Hepatic stellate cell (primary cell): ENCODE measurements around the gene PRKCA.
"Not testable (repeated sequence)": the region's sequence is repeated elsewhere in the genome, so short reads cannot be mapped to it uniquely, and the experiment has no call there.

Experiments used
- DNase-seq: peaks from one replicate; pipeline ENCODE4 v3.0.0; 2011; ENCODE audit warnings: low spot score

The PRKCA gene

DNA sequence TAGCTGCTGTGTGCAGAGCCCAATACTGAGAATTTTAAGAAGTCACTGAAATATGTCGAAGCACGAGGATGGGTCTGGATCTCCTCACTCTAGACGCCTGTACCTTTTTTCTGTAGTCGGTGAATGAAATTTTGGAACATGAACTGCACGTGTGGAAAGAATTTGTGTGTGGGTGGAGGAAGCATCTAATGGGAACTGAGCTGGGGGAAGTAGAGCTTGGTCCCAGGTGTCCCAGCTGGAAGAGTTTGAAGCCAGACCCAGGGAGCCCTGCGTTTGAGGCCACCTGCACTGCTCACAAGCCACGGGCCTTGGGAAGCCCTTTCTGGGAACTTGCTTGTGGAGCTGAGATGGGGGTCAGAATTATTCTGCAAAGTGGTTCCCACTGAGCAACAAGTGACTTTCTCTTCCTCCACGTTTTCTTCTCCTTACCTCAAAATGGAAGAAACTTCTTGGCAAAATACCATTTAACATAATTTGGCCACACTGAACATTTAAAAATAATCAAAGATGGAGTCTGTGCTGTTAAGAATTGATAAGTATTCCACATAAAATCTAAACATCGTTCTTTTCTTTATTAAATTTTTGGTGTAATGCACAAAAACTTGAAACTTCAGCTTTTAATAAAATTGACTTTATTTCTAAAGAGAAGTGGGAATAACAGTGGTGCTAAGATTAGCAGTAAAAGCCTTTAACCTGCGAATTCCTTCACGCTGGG, 163.8 kb downstream of the PRKCA start:
- DNase-seq, result no peak

DNA sequence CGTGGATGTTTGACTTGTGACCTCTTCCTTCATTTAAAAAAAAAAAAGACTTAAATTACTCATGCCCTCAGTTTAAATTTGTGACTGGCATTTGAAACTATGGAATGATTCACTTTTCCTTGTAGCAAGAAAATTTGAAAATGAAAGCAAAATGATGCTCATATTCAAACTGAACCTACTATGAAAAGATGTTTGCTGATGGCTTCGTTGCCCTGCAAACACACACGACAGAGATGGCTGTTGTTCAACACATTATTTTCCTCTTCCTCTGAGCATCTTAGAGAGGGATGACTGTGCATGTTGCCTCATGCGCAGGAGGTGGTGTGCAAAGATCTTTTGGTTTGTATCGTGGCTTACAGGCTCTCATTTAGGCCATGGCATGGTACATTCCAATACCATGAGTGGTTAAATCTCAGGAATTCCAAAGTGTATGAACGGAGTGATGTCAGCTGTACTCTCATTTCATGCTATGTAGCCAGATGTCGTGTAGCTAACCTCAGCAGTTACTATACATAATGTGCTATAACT, 164.5 kb downstream of the PRKCA start:
- DNase-seq, result peak; percentile 77

DNA sequence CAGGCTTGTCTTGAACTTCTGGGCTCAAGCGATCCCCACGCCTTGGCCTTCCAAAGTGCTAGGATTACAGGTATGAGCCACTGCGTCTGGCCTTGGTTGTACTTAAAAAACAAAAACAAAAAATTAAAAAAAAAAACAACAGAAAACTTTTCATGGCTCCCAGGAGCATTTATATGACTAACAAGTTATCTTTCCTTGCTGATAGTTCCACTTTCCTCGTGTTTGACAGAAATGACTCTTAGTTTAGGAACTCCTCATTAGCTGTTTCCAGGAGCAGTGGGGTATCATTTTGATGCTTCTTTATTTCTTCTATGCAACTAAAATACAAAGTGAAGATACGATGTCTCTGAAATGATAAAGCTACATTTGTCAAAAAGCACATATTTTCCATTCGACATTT, 165.4 kb downstream of the PRKCA start:
- DNase-seq, result no peak

DNA sequence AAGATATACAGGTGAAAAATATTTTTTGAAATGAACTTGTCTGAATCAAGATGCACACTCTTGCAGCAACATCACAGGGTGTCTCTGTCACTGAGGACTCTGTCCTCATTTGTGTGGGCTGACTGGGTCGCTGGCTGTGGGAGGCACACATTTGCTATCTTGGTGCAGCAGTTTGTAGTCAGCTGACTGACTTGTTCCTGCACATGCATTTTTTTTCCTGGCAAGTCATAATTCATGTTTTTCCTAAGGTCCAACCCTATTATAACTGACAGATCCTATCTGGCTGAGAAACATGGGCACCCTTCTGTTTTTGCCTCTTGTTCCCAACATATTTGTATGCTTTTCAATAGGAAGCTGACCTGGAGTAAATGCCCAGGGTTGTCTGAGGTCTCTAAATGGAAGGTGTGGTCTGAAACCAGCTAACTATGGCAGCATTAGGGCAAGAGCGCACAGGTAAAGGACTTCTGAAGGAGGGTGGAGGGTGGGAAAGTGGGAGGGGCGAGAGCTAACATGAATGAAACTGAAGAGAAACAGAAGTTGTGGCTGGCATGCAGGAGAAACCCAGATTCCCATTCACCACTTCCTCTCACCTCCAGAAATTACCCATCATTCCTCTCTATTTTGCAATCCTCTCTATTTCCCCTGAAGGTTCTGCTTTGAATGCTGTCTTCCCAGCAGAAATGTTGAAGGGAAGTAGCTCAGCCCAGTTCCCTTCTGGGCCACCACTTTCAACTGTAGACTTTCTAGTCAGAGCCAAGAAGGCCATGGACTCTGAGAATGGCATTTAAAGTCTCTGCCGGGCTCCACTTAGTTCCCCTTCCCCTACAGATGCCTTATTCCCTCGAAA, 166.1 kb downstream of the PRKCA start:
- DNase-seq, result no peak

DNA sequence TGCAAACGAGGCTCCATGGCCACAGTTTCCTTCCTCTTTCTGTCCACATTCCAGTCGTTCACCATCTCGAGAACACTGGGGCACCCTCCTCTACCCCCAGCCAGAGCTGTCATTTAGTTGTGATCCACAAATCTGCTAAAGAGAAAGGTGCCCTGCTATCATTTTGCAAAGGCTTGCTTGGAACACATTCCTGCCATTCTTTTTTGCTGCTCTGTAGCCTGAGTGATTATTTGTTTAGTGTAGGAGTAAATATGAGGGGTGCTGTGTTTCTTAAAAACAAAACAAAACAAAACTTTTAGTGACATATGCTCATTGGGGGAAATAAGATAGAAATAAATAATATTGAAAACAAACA, 166.7 kb downstream of the PRKCA start:
- DNase-seq, result no peak

DNA sequence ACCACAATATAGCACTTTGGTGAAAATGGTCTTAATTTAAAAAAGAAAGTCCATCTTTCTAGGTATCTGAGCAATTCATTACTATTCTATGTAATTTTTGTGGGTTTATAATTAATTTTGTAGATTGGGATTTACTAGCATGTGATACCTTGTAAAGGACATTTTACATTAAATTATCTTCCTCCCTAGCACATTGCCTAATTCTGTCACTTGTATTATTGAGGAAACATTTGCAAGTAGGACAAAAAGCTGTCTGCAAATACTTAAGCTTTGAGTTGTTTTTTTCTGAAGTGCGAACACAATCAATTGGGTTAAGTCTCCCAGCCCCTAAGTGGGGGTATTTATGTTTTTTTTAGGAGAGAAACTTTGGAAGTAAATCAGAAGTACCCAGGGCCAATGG, 167.0 kb downstream of the PRKCA start:
- no peak for DNase-seq

DNA sequence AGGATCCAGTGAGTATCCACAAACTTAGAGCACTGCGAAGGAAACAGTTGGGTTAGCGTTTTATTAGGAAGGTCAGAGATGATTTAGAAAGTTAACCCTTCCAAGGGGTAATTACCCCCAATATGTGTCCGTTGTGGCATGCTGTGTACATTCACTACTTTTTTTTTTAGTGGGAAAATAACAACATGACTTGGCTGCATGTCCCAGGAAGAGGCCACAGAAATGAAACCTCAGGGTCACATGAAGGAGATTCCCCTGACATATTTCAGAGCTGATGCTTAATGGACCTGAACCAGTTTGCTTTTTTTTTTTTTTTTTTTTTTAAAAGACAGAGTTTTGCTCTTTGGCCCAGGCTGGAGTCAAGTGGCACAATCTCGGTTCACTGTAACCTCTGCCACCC, 167.5 kb downstream of the PRKCA start:
- no peak for DNase-seq

DNA sequence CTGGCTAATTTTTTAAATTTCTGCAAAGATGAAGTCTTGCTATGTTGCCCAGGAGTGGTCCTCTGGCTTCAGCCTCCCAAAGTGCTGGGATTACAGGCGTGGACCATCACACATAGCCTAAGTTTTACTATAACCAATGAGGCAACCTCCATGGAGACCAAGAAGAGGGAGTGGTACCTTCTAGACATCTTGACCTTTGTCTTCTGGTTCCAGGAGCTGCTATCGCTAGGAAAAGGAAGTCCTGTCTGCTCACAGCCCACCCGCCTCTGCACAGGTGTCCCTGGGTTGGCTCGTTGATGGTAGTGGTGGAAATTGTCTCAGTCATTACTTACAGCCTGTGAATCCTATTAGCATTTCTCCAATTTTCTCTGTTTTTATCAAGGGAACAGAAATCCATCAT, 169.7 kb downstream of the PRKCA start:
- DNase-seq, result no peak

DNA sequence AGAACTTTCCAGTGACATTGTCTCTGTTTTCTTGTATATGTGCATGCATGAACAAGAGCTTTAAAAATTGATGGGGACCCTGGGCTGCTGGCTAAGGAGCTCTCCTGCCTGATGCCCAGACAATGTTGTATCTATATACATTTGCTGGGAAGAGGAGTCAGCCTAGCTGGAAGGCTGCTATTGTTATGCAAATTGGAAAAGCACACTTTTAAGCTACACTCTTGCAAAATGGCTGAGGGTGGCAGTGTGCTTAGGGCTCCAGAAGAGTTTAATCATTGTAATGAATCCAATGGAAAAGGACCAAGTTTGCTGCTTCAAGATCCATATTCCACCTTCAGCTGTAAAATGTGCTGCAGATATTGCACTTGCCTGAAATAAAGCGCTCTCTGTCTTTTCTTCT, 171.8 kb downstream of the PRKCA start:
- DNase-seq, result no peak

DNA sequence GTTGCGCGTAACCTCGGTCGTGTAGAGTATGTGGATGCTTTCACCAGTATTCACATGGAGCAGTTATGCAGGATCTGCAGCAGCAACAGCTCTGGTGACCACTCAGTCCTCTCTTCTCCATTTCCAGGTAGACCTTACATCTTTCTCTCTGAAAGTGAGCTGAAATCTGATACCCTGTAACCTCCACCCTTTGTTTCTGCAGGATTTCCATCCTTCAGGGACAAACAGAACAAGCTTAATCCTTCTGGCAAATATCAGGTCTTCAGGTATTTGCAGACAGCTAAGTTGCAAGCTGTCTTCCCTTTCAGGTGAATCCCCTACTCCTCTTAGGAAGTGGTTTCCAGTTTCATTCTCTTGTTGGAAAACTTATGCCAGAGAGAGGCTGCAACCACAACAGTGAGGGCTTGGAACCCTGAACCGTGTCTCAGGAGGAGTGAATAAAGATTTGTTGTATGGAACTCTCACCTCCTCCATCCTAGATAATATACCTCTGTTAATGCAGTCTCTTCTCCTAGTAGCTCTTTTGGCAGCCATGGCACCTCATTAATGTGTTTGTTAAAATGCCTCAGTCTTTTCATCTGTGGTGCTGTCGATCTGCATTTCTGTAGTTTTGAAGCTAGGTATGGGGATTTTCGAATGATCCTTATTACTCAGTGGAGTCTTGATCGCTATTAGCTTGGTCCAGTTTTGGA, 172.5 kb downstream of the PRKCA start:
- no peak for DNase-seq

DNA sequence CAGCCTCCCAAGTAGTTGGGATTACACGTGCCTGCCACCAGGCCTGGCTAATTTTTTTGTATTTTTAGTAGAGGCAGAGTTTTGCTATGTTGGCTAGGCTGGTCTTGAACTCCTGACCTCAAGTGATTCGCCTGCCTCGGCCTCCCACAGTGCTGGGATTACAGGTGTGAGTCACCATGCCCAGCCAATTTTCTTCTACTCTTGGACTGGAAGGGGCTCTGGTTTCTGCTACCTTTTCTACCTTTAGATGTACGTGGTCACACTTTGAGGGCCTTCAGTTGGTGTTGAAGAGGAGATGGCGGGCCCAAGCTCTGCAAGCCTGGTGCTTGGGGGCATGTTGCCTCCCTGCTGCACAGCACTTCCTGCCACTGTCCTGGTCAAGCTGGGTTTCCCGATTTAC, 173.6 kb downstream of the PRKCA start:
- DNase-seq, result no peak

DNA sequence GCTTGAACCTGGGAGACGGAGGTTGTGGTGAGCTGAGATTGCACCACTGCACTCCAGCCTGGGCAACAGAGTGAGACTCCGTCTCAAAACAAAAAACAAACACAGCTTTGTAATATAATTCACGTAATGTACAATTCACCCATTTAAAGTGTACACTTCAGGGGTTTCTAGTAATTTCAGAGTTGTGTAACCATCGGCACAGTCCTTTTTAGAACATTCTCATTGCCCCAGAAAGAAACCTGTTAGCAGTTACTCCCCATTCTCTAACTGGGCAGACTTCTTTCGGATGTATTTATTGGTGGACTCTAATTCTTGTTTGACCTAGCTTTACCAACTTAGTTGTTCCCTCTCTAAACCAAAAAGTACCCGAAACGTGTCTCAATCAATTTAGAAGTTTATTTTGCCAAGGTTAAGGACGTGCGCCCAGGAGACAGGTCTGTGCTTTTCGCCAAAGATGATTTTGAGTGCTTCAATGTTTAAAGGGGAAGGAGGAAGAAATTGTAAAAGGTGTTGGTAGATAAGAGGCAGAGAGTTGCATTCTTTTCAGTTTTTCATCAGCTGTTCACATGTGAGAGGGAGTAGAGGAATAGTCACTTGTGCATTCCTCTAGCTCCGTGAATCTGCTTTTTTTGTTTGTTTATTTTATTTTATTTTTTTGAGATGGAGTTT, 175.3 kb downstream of the PRKCA start:
- DNase-seq, result no peak

DNA sequence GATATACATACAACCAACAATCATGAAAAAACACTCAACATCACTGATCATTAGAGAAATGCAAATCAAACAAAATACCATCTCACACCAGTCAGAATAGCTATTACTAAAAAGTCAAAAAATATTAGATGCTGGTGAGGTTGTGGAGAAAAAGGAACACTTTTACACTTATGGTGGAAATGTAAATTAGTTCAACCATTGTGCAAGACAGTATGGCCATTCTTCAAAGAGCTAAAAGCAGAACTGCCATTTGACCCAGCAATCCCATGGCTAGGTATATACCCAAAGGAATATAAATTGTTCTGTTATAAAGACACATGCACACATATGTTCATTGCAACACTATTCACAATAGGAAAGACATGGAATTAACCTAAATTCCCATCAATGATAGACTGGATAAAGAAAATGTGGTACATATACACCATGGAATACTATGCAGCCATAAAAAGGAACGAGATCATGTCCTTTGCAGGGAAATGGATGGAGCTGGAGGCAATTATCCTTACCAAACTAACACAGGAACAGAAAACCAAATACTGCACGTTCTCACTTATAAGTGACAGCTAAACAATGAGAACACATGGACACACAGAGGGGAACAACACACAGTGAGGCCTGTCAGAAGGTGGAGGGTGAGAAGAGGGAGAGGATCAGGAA, 176.9 kb downstream of the PRKCA start:
- not testable (repeated sequence) for DNase-seq

DNA sequence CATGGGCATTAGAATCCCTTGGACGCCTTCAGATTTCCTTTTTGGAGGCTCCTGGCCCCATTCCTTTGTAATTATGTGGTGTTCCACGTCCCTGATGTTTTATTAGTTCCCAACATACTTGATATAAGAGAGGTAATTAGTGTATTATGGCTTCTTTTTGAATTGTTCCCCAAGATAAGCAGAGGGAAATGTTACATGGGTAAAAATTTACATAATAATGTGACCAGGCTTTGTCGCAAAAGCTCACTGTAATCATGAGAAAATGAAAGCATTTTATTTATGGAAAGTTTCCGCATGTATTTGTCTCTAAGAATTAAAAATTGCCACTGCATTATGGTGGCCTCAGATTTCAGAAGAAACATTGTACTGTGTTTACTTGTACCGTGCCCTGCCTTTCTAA, 177.8 kb downstream of the PRKCA start:
- DNase-seq, result no peak

DNA sequence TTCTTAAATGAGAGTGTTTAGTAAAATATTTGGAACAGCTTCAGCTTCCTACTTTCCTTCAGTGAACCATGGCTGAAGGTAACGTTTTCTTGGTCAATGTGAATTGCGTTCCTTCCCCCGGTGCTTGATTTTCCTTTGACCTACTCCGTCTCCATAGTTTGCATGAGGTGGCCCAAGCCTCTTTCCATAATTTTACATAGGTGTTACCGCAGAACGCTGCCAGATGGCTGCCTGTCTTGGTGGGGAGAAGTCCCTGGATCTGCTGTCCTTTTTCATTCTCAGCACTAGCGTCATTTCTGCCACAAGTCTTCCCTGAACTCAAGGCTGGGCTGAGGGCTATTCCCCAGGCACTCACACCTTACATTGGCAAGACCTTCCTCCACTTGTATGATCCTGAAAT, 178.4 kb downstream of the PRKCA start:
- no peak for DNase-seq

DNA sequence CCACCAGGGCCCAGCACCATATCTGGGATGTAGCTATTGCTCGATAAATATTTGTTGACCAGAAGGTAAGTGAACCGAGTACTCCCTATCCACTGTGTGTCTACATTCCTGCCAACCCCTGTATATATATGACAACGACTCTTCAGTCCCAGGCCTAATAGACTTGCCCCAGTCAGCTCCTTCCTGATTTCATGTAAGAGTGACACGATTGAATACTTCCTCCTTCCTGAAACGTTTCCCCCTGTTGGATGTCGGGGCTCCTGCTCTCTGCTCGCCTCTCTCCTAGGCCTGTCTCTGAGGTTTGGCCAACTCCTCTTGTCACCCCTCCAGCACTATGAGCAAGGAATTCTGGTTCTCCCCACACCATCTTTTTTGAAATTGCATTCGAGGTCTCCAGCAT, 178.9 kb downstream of the PRKCA start:
- no peak for DNase-seq

DNA sequence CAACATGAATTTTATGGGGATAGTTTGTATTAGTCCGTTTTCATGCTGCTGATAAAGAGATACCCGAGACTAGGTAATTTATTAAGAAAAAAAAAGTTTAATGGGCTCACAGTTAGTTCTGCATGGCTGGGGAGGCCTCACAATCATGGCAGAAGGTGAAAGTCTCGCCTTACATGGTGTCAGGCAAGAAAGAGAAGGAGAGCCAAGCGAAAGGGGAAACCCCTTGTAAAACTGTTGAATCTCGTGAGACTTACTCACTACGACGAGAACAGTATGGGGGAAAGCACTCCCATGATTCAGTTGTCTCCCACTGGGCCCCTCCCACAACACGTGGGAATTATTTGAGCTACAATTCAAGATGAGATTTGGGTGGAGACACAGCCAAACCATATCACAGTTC, 181.5 kb downstream of the PRKCA start:
- DNase-seq, result no peak

DNA sequence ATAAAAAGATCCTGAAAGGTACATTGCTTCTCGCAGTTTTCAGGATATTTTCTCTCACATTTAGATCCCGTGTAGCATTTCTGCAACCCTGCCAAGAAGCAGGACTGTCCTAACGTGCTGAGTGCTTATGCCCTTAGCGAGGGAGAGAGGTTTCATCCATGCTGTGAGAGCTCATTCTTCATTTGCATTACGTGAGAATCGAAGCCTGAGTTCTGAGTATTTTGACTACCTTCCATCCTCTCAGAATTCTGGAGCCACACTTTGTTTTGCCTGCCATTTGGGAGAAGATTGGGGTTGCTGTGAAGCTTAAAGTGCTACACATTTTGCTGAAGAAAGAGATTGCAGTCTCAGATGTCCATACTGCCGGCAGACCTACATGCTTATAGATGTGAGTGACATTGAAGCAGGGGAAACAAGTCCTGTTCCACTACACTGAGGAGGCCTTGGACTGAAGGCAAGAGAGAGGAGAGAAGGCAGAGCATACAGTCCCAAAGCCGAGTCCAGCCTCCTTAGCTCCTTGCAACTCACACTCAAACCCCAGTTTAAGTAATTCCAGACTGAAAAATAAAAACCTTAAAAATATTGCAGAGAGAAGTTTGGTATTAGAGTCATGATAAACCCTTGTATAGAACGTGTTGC, 183.0 kb downstream of the PRKCA start:
- DNase-seq, result no peak

DNA sequence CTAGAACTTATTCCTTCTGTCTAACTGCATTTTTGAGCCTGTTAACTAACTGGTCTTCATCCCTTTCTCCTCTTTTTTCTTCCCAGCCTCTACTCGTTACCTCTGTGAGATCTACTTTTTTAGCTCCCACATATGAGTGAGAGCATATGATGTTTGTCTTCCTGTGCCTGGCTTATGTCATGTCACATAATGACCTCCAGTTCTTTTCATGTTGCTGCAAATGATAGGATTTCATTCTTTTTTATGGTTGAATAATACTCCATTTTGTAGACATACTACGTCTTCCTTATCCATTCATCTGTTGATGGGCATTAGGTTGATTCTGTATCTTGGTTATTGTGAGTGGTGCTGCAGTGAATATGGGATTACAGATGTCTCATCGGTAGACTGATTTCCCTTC, 184.7 kb downstream of the PRKCA start:
- DNase-seq, result no peak

DNA sequence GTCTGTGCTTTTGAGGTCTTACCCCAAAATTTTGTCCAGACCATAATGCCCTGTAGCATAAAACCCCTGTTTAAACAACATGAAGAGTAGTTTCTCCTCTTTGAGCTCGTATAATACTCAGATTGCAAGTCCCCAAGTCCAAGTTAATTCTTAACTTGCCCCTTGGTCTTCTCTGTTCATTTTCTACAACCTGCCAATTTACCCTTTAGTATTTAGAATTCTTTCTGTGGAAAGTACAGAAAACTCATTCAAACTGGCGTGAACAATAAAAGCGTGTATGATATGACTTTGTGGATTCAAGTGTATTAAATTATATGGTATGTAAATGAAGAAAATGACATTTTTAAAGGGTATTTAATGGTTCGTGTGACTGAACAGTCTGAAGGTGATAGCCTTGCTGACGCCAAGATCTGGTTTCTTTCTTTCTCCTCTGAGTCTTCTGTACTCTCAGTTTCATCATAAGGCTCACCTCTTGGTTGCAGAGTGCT, 185.6 kb downstream of the PRKCA start:
- DNase-seq, result no peak

DNA sequence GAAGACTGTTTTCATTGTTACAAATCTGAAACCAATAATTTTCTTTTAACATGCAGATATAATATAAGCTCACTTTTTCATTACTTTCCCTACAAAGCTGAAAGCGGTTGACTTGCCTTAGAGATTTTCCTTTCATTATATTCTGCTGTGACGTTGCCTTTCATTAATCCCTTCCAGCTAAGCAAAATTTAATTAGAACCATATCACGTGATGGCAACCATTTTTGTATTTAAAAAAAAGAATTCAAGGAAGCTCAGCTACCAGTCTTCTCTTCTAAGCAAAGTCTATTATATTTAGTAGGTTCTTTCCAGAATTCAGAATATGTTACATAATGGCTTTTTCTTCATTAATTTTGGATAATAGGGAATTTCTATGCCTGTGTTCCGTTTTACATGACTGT, 186.5 kb downstream of the PRKCA start:
- no peak for DNase-seq
